Loucy (cell line): ENCODE data around the gene ZC3HAV1.

ENCODE experiments used
- H2AFZ ChIP-seq: fragments of 200-600 bp; sonication (generic); 2 replicates; pipeline ENCODE4 v1.6.0; 2016; ENCODE audit warnings: antibody characterized with exemption, mild to moderate bottlenecking, low read length, moderate library complexity
- H3F3A ChIP-seq: fragments of 200-600 bp; 2 replicates; pipeline ENCODE4 v1.6.0; 2016; ENCODE audit warnings: antibody characterized with exemption, low read depth, mild to moderate bottlenecking
- H3K27me3 ChIP-seq: fragments of 200-600 bp; sonication (generic); 2 replicates; pipeline ENCODE4 v1.6.1; 2014; ENCODE audit warnings: low read length, mild to moderate bottlenecking; ENCODE audit not compliant: insufficient read depth, poor library complexity, severe bottlenecking
- H3K36me3 ChIP-seq: fragments of 200-600 bp; sonication (generic); 2 replicates; pipeline ENCODE4 v1.6.1; 2016; ENCODE audit warnings: low read length; ENCODE audit not compliant: insufficient read depth
- H3K4me1 ChIP-seq: fragments of 200-600 bp; sonication (generic); 2 replicates; pipeline ENCODE4 v1.5.1; 2014; ENCODE audit warnings: low read length, mild to moderate bottlenecking; ENCODE audit not compliant: insufficient read depth, poor library complexity, severe bottlenecking
- H3K4me2 ChIP-seq: fragments of 200-600 bp; sonication (generic); 2 replicates; pipeline ENCODE4 v1.6.0; 2014; ENCODE audit warnings: antibody characterized with exemption, low read length, low read depth, mild to moderate bottlenecking; ENCODE audit not compliant: poor library complexity, severe bottlenecking
- H3K4me3 ChIP-seq: fragments of 200-600 bp; sonication (generic); 2 replicates; pipeline ENCODE4 v1.5.1; 2014; ENCODE audit warnings: low read length, mild to moderate bottlenecking, mixed read lengths; ENCODE audit not compliant: poor library complexity, severe bottlenecking
- H3K79me2 ChIP-seq: fragments of 200-600 bp; sonication (generic); 2 replicates; pipeline ENCODE4 v1.6.1; 2014; ENCODE audit warnings: low read length; ENCODE audit not compliant: insufficient read depth
- H3K9ac ChIP-seq: fragments of 200-600 bp; sonication (generic); 2 replicates; pipeline ENCODE4 v1.6.0; 2014; ENCODE audit warnings: mild to moderate bottlenecking, low read depth, low read length, moderate library complexity; ENCODE audit not compliant: poor library complexity, severe bottlenecking
- H3K9me2 ChIP-seq: fragments of 200-600 bp; sonication (generic); replicated peaks from 2 replicates; pipeline ENCODE4 v1.6.1; 2016; ENCODE audit warnings: low read depth, low read length, mixed read lengths
- H3K9me3 ChIP-seq: fragments of 200-600 bp; sonication (generic); 2 replicates; pipeline ENCODE4 v1.6.1; 2014; ENCODE audit warnings: mild to moderate bottlenecking, antibody characterized with exemption, low read length, low read depth; ENCODE audit not compliant: insufficient read depth
- H4K20me1 ChIP-seq: fragments of 200-600 bp; sonication (generic); 2 replicates; pipeline ENCODE4 v1.6.0; 2014; ENCODE audit warnings: antibody characterized with exemption, low read length, mild to moderate bottlenecking; ENCODE audit not compliant: insufficient read depth, poor library complexity, severe bottlenecking
- EZH2phosphoT487 ChIP-seq: fragments of 200-600 bp; IDR thresholded peaks from 2 replicates; pipeline ENCODE4 v1.6.1; 2018; ENCODE audit warnings: antibody characterized with exemption, mild to moderate bottlenecking, moderate library complexity, borderline replicate concordance
- TF ChIP-seq, protein P1 (sequence below): fragments of 200-600 bp; sonication (generic); conservative IDR thresholded peaks from 2 replicates; pipeline ENCODE4 v1.5.1; 2014; ENCODE audit warnings: mild to moderate bottlenecking, antibody characterized with exemption, low read length

ZC3HAV1 gene

DNA sequence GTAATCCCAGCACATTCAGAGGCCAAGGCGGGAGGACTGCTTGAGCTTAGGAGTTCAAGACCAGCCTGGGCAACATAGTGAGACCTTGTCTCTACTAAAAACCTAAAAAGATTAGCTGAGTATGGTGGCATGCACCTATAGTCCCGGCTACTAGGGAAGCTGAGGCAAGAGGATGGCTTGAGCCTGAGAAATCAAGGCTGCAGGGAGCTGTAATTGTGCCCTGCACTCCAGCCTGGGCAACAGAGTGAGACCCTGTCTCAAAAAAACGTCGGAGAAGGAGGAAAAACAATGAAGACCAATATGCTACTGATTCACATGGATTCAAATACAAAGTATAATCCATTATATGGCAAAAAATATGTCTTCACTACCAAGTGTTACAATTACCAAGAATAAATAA lies 87.2 kb downstream of the ZC3HAV1 start:
- Histone ChIP-seq H2AFZ (no peak overlapping the region), H3K4me1 (peaks cover 6% of the 10 kb centered on the region), H3F3A (no peaks in the 10 kb centered on the region), H3K9ac (no peak overlapping the region), H3K36me3 (peaks cover 31% of the 10 kb centered on the region; the same call in 1 of the 2 replicates), H3K9me2 (no peaks in the 10 kb centered on the region), H3K27me3 (no peaks in the 10 kb centered on the region), H3K4me3 (no peak overlapping the region), H3K79me2 (no peaks in the 10 kb centered on the region), H3K4me2 (no peak overlapping the region), H3K9me3 (no peaks in the 10 kb centered on the region), H4K20me1 (no peaks in the 10 kb centered on the region)
- TF ChIP-seq, protein P1, sequence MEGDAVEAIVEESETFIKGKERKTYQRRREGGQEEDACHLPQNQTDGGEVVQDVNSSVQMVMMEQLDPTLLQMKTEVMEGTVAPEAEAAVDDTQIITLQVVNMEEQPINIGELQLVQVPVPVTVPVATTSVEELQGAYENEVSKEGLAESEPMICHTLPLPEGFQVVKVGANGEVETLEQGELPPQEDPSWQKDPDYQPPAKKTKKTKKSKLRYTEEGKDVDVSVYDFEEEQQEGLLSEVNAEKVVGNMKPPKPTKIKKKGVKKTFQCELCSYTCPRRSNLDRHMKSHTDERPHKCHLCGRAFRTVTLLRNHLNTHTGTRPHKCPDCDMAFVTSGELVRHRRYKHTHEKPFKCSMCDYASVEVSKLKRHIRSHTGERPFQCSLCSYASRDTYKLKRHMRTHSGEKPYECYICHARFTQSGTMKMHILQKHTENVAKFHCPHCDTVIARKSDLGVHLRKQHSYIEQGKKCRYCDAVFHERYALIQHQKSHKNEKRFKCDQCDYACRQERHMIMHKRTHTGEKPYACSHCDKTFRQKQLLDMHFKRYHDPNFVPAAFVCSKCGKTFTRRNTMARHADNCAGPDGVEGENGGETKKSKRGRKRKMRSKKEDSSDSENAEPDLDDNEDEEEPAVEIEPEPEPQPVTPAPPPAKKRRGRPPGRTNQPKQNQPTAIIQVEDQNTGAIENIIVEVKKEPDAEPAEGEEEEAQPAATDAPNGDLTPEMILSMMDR, result no peak
- TF ChIP-seq EZH2phosphoT487, result no peak

DNA sequence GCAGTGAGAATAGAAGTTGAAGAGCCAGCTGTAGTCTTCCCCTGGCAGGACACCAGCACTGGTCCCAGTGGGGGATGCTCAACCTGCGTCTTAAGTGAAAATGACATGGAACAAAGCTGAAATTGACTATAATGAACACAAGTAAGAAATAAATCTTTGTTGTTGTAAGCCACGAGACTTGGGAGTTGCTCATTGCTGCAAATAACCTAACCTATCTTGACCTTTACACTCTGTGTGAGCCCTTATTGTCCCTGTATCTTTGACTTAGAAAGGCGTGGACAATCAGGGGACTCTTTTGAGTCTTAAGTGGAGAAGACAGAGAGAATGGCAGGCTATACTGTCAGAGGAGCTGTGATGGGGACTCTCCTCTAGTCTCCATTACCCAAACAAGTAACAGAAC lies 90.6 kb downstream of the ZC3HAV1 start:
- Histone ChIP-seq H3K79me2 (no peaks in the 10 kb centered on the region), H3K9me3 (no peaks in the 10 kb centered on the region), H3K9me2 (no peaks in the 10 kb centered on the region), H3K36me3 (peaks cover 11% of the 10 kb centered on the region; the same call in 1 of the 2 replicates), H3K4me1 (no peaks in the 10 kb centered on the region), H3F3A (no peaks in the 10 kb centered on the region), H3K27me3 (no peaks in the 10 kb centered on the region), H3K4me3 (no peak overlapping the region), H4K20me1 (no peaks in the 10 kb centered on the region), H3K9ac (no peak overlapping the region), H2AFZ (no peak overlapping the region), H3K4me2 (no peak overlapping the region)
- TF ChIP-seq, protein P1, result no peak
- no peak for TF ChIP-seq EZH2phosphoT487

DNA sequence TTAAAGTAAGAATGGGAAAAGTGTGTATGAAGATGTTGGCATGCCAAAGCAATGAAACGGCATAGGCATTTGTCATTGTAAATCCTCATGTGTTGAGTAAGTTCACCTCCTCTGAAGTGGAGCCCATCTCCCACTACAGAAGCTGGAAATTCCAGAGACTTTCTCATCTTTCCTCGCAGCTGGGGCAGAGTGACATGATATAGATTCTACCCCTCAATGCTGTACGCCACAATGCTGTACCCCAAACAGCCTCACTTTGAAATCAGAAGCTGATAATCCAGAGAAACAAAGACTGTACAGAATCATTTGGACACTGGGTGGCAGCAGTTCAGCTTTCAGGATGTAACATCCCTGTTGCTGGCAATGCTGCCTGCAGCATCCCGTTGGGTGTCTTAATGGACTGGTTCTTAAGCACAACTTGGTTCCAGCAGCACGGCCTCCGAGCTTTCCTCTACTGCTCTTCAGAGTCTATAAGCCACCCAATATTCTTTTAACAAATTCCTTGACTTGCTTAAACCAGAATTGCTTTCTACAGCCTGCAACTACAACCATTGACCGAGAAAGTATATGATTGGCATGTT lies 92.5 kb downstream of the ZC3HAV1 start:
- Histone ChIP-seq H3K36me3 (no peaks in the 10 kb centered on the region), H3K9ac (no peak overlapping the region), H3K4me2 (no peak overlapping the region), H2AFZ (0 out of 2 replicates have a peak overlapping the region, but pooled peaks have one; percentile 68), H3K27me3 (no peaks in the 10 kb centered on the region), H3K9me3 (no peaks in the 10 kb centered on the region), H3K4me3 (no peak overlapping the region), H3K79me2 (no peaks in the 10 kb centered on the region), H4K20me1 (no peaks in the 10 kb centered on the region), H3K4me1 (no peaks in the 10 kb centered on the region), H3F3A (no peaks in the 10 kb centered on the region), H3K9me2 (no peaks in the 10 kb centered on the region)
- TF ChIP-seq EZH2phosphoT487, result no peak
- TF ChIP-seq, protein P1, result peak; percentile 80
